HG03159 (cell line): Measurements from ENCODE around the gene TOB1.

Experiments
- ATAC-seq: cut with Tn5 transposase; IDR thresholded peaks from one replicate; pipeline ENCODE4 v1.9.1; 2021; ENCODE audit warnings: mild to moderate bottlenecking, moderate library complexity; ENCODE audit not compliant: unreplicated experiment

The TOB1 gene

GRCh38 chr17:50833510-50834428 is 32.4 kb downstream of the TOB1 start:
- ATAC-seq, result no peak

GRCh38 chr17:50832864-50833381 is 33.2 kb downstream of the TOB1 start:
- ATAC-seq, result no peak

GRCh38 chr17:50832267-50832863 is 33.8 kb downstream of the TOB1 start:
- ATAC-seq, result no peak

GRCh38 chr17:50831471-50831928 is 34.7 kb downstream of the TOB1 start:
- ATAC-seq, result no peak

GRCh38 chr17:50830994-50831393 is 35.2 kb downstream of the TOB1 start:
- ATAC-seq, result no peak

GRCh38 chr17:50830352-50830751 is 35.8 kb downstream of the TOB1 start:
- ATAC-seq, result no peak

GRCh38 chr17:50829332-50829731 is 36.8 kb downstream of the TOB1 start:
- no peak for ATAC-seq

GRCh38 chr17:50828508-50829170 is 37.5 kb downstream of the TOB1 start:
- peak; percentile 66 for ATAC-seq

GRCh38 chr17:50825188-50825587 is 41.0 kb downstream of the TOB1 start:
- no peak for ATAC-seq

- no peak for ATAC-seq
Measured at GRCh38 chr17:50824429-50824828, 41.7 kb downstream of the TOB1 start.

- no peak for ATAC-seq
Measured at GRCh38 chr17:50822550-50822949, 43.6 kb downstream of the TOB1 start.

GRCh38 chr17:50820651-50821050 is 45.5 kb downstream of the TOB1 start:
- ATAC-seq, result no peak

- no peak for ATAC-seq
Measured at GRCh38 chr17:50818921-50819657, 47.1 kb downstream of the TOB1 start.

- no peak for ATAC-seq
Measured at GRCh38 chr17:50818261-50818660, 47.9 kb downstream of the TOB1 start.

GRCh38 chr17:50817838-50818237 is 48.3 kb downstream of the TOB1 start:
- ATAC-seq, result no peak

- ATAC-seq, result no peak
Measured at GRCh38 chr17:50816771-50817751, 49.1 kb downstream of the TOB1 start.

GRCh38 chr17:50816271-50816670 is 49.9 kb downstream of the TOB1 start:
- ATAC-seq, result no peak

- no peak for ATAC-seq
Measured at GRCh38 chr17:50815400-50815799, 50.8 kb downstream of the TOB1 start.

GRCh38 chr17:50813583-50813982 is 52.6 kb downstream of the TOB1 start:
- no peak for ATAC-seq
